ENCODE data around the gene SLC6A14.

The SLC6A14 gene, protein sequence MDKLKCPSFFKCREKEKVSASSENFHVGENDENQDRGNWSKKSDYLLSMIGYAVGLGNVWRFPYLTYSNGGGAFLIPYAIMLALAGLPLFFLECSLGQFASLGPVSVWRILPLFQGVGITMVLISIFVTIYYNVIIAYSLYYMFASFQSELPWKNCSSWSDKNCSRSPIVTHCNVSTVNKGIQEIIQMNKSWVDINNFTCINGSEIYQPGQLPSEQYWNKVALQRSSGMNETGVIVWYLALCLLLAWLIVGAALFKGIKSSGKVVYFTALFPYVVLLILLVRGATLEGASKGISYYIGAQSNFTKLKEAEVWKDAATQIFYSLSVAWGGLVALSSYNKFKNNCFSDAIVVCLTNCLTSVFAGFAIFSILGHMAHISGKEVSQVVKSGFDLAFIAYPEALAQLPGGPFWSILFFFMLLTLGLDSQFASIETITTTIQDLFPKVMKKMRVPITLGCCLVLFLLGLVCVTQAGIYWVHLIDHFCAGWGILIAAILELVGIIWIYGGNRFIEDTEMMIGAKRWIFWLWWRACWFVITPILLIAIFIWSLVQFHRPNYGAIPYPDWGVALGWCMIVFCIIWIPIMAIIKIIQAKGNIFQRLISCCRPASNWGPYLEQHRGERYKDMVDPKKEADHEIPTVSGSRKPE

DNA sequence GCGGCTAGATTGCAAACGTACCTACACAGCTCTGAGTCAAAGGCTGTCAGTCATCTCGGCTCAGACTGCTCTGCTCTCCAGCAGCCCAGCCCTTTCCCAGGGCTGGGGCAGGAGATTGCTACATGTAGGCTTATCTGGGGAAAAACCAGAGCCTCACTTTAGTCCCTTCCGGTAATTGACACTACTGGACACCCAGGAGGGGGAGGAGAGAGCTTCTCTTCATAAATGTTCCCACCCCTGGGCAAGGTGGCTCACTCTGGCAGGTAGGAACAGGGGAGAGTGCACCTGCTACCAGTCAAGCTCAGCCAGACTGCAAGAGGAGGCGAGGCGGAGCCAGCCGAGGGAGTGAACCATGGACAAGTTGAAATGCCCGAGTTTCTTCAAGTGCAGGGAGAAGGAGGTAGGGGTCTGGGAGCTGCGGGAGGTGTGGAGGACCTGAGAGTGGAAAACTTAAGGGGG, at the start of gene SLC6A14:
TSS of gene SLC6A14 (plus strand) at position 249 of the 459 bp plus-strand sequence. CDS start at position 353, 104 bp downstream.
- no peak for DNase-seq

GRCh38 chrX:116395752-116396151, 40.7 kb upstream of the SLC6A14 start:
- DNase-seq = no peak

DNA sequence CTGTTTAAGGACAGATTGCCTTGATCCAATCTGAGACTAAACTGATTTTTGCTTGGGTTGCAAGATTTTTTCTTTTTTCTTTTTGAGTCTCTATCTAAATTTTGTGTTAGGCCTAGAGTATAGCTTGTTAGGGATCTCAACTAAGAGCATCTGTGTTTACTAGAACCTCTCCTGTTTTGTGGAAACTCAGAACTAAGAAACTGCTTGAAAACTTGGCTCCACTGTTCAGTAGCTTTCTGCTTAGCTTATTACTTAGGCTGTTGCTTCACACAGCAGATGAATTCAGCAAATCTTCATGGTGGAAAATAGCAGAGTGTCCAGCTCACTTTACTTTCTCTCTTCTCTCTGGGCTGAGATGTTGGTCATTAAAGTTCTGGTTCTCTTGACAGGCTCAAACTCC, 36.7 kb upstream of the SLC6A14 start:
- DNase-seq = no peak

GRCh38 chrX:116409219-116409618, 27.2 kb upstream of the SLC6A14 start:
- no peak for DNase-seq

GRCh38 chrX:116413273-116413672, 23.1 kb upstream of the SLC6A14 start:
- DNase-seq = no peak

DNA sequence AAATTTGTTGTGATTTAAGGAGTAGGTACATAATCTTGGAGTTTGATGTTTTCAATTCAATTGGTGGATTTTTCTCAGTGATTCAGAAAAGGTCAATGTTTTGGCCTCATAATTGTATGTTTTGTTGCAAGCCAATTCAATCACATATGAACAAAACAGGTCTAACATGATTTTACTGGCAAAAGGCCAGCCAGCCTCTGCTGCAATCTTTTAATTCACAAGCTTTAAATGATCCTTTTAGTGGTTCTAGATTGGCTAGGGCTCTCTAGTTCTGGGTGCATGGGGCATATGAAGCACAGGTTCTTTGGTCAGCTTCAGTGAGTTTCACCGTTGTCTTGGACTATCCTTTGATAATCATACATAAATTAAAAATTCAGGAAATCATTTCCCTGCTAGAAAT, 19.2 kb upstream of the SLC6A14 start:
- DNase-seq = no peak

- DNase-seq = no peak
Measured at GRCh38 chrX:116417968-116418367, 18.4 kb upstream of the SLC6A14 start.

DNA sequence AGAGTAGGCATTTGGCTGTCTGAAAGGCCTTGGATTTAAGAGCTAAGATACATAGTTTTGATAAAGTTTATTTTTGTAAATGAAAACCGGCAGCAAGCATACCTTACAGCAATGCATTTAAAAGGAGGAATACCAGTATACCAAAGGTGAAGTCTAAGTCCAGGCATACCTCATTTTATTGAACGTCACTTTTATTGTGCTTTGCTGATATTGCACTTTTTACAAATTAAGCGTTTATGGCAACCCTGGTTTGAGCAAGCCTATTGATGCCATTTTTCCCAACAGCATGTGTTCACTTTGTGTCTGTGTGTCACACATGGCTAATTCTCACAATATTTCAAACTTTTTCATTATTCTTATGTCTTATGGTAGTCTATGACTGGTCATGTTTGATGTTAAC, 8.4 kb upstream of the SLC6A14 start:
- no peak for DNase-seq

GRCh38 chrX:116435597-116435996, 809 bp upstream of the SLC6A14 start:
- DNase-seq = no peak

DNA sequence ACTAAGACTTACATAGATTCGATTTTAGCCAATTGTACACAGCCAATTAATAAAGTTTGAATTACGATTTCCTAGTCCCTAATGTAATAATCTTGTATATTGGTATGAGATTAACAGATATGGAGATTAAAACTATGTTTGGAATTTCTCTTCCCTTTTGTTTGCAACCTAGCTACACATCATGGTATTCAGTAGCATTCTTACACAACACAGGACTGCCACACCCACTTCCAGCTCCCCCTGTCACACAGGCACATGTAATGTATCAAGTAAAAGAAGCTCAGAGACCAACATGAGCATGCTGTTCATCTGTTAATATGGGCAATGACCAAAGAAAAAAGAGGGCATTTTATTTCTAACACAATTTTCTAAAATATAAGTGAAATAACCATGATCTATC, 12.8 kb downstream of the SLC6A14 start:
- no peak for DNase-seq

DNA sequence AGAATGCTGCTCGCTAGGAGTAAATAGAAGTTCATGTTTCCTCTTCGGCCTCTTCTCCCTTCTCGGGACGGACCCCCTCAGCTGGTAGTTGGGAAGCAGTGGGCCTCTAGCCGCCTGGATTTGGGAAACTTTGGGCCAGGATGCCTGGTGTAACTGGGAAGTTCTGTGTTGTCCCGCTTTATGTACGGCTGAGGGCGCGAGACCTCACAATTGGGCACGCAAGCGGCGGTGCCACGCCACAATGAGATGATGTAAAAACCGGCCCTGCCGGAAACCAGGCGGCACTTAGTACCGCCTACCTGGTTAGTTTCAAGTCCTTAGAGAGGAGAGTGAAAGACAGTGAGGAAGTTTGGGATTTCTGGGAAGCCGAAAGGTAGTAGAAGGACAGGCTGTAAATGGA, 26.4 kb downstream of the SLC6A14 start, which contains the start of gene CT83:
TSS of gene CT83 (minus strand) at position 155 of the 400 bp plus-strand sequence. CDS start at position 35, 120 bp downstream.
- no peak for DNase-seq

DNA sequence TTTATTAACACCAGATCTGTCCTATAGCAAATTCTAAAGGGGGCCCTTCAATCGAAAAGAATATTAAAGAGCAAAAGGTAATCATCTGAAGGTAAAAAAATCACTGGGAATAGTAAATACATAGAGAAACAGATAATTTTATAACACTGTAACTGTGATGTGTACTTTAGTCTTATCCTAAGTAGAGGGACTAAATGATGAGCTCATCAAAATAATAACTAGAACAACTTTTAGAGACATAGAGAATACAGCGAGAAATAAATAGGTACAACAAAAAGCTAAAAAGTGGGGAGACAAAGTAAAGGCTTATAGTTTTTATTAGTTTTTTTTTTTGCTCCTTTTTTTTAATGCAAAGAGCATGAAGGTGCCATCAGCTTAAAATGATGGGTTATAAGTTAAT, 43.7 kb downstream of the SLC6A14 start:
- DNase-seq = no peak

- no peak for DNase-seq
Measured at GRCh38 chrX:116490104-116490503, 53.7 kb downstream of the SLC6A14 start.

DNA sequence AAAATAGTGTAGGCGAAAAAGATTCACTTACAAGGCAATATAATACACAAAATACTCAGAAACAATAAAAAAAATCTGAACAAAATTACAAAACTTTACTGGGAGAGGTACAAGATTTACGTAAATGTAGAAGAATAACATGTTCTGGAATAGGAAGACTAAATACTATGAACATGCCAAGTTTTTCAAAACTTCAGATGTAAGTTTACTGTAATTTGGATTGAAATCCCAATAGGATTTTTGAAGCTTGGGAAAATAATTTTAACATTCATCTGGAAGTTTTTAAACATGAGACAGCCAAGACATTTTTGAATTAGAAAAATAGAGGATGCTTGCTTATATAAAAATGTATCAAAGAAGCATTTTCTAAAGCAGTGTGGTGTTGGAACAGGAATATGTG, 56.9 kb downstream of the SLC6A14 start:
- DNase-seq = no peak

- no peak for DNase-seq
Measured at GRCh38 chrX:116499780-116500179, 63.4 kb downstream of the SLC6A14 start.

Measured in stimulated activated CD4-positive, alpha-beta T cell treated with anti-CD3 and anti-CD28 coated beads, Interleukin-4, amount 100 ng/mL, for 4 hours (primary cell).